GM12891 (cell line): Measurements from ENCODE around the gene C3orf80.
"Not testable (repeated sequence)": the region's sequence is repeated elsewhere in the genome, so short reads cannot be mapped to it uniquely, and the experiment has no call there.

Experiments used
- POLR2A ChIP-seq: IDR thresholded peaks from 2 replicates; pipeline ENCODE4 v1.6.1; 2011; ENCODE audit warnings: low read depth, low read length, control low read depth
- POLR2AphosphoS5 ChIP-seq: IDR thresholded peaks from 2 replicates; pipeline ENCODE4 v1.6.1; 2011; ENCODE audit warnings: low read depth, low read length, control low read depth
- SPI1 ChIP-seq: IDR thresholded peaks from 2 replicates; pipeline ENCODE4 v1.6.1; 2011; ENCODE audit warnings: low read depth, low read length, control low read depth

- TF ChIP-seq POLR2AphosphoS5, SPI1, POLR2A: not testable (repeated sequence)
These were observed 15.5 kb downstream of the C3orf80 start for GRCh38 chr3:160240719-160241118.
